Cardiac fibroblast (primary cell): ENCODE data around the gene TBX5.

Source experiments
- DNase-seq, 2 donors: peaks; one replicate each; pipeline versions ENCODE4 v3.0.0 to v3.0.0-alpha.2; 2010; ENCODE audit warnings: low read depth in 2 of 2
- H3K4me3 ChIP-seq, 2 donors: replicated peaks in 1 of 2; 1 replicate in 1 of 2; 2 replicates in 1 of 2; pipeline ENCODE4 v1.5.1; 2011; ENCODE audit warnings: low read depth in 2 of 2, low read length in 2 of 2, mild to moderate bottlenecking in 2 of 2, moderate library complexity in 1 of 2
- TF ChIP-seq, protein P1 (sequence below): IDR thresholded peaks from one replicate; pipeline ENCODE4 v1.5.1; 2011; ENCODE audit warnings: low read depth, mild to moderate bottlenecking, low read length, inconsistent platforms

TBX5 gene

DNA sequence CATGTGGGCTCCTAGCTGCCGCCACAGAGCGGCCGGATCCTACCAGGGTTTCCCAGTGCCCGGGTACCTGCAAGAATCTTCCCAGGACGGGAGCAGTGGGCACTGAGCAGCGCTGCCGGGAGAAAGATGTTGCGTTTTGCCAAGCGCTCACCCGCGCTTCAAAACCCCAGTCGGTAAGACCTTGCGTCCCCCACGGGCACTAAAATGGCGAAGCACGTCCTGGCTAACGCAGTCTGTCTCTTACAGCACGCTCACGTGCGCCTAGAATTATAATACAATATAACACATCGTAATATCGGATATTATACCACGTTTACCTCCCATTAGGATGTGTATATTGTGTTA lies 35.1 kb upstream of the TBX5 start:
- no peak overlapping the region for H3K4me3 ChIP-seq
- DNase-seq, result no peak
- TF ChIP-seq, protein P1, sequence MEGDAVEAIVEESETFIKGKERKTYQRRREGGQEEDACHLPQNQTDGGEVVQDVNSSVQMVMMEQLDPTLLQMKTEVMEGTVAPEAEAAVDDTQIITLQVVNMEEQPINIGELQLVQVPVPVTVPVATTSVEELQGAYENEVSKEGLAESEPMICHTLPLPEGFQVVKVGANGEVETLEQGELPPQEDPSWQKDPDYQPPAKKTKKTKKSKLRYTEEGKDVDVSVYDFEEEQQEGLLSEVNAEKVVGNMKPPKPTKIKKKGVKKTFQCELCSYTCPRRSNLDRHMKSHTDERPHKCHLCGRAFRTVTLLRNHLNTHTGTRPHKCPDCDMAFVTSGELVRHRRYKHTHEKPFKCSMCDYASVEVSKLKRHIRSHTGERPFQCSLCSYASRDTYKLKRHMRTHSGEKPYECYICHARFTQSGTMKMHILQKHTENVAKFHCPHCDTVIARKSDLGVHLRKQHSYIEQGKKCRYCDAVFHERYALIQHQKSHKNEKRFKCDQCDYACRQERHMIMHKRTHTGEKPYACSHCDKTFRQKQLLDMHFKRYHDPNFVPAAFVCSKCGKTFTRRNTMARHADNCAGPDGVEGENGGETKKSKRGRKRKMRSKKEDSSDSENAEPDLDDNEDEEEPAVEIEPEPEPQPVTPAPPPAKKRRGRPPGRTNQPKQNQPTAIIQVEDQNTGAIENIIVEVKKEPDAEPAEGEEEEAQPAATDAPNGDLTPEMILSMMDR, result no peak

DNA sequence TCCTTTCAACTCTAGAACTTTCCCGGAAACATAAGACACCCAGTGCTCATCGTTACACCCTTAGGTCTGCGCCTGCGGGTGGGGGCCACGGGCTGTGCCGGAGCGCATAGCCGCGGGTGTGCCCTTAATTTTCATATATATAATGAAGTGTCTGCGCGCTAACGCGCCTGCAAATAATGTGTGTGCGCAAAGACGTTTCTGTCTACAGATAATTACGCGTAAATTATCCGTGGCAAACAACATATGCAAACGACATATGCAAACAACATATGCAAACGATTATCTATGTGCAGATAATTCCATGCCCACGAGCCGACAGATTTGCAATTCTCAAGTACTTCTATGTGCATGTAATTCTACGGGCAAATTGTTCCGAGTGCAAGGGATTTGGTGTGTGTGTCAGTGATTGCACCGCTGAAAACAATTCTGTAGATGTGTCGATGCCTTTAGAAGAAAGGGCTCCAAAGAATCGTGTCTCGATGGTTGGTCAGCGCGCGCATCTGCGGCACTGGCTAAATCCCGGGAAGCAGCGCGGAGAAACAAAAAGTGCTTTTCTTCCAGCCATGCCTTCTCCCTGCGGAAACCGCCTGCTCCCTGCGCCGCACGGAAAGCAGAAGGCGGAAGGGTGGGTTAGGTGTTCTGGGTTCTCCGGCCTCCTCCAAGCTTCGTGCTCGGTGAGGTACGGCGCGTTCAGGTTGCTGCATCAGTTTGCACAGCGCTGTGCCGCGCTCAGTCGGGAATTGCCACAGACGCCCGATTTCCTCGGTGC lies 34.5 kb upstream of the TBX5 start:
- TF ChIP-seq, protein P1, result no peak
- H3K4me3 ChIP-seq, result no peak overlapping the region
- no peak for DNase-seq

DNA sequence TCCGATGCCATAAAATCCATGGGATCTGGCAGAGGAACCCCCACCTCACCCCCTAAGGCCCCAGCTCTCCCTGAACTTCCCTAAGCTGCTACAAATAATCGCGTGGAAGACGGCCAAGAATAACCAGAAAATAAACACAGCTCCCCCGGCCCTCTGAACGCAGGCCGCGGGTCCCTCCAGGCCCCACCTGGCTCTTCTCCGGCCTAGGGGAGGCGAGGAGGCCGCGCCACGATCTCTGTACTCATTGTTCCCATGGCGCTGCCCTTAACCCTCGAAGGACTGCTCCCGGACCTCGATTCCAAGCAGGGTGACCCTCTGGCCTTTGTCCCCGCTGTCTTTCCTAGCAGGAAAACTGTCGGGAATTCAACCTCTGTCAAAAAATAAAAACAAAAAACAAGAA lies 33.9 kb upstream of the TBX5 start:
- H3K4me3 ChIP-seq, result no peak overlapping the region
- TF ChIP-seq, protein P1, result no peak
- DNase-seq, result no peak

DNA sequence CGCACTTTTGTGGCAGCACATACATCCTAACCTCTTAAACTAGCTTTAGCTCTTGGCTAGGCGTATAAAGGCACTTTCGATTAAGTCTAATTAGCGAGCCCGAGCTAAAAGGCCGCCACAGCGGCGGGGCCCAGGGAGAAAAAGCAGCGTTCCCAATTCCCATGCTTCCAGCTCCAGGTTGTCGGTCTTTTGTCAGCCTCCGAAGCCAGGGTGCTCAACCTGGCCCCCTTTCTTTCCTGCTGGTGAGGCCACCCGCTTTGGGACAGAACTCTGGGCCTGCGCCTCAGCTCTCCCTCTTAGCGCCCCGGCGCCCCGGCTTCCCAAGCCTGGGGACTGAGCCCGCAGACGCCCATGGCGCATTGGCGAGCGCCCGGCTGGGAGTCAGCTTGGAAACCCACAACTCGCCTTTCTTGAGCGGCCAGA lies 33.3 kb upstream of the TBX5 start:
- TF ChIP-seq, protein P1, result no peak
- DNase-seq, result no peak
- H3K4me3 ChIP-seq, result no peak overlapping the region

DNA sequence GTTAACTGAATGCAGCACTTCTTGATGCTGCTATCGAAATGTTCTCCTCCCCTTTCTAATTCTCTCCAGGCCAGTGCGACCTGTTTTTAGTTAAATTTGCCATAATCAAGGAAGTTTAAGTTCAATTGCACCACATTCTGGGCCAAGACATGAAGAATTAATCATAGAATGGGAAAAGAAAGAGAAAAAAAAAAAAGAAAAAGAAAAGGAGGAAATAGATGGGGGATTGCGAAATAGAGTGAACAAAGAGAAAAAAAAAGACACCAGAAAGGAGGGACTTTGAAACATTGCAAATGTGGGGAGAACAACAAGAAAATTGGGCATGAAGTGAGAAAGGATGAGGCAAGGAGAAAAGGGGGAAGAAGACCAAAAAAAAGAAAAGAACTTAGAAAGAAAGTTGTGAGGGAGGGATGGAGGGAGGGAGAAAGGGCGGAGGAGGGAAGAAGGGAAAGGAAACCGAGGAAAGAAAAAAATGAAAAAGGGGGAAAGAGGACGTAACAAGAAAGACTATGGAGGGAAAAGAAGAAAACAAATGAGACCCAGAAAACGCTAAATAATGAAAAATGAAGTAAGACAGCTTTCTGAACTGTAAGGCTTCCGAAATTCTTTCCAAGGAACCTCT lies 32.8 kb upstream of the TBX5 start:
- DNase-seq, result no peak
- TF ChIP-seq, protein P1, result no peak

DNA sequence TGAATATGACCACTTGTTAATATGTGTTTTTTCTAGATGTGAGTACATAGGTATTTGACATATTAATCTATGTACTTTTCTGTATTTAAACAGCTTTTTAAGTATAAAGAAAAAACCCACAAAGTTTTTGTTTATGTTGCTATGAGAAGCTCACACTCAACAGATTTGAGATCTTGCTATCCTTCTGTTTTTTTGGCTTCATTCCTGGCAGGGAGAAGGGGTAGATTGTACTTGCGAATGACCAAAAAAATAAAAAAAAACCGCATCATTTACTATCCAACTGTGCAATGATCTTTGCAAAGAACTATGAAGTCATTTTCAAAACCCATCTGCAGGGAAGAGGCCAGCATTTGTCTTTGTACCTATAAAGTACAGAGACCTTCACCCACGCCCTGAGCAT lies 28.4 kb upstream of the TBX5 start:
- TF ChIP-seq, protein P1, result no peak
- no peak for DNase-seq
- H3K4me3 ChIP-seq, result no peak overlapping the region

More for the DNA sequence above, 32.8 kb upstream of the TBX5 start:
- no peak overlapping the region for H3K4me3 ChIP-seq

DNA sequence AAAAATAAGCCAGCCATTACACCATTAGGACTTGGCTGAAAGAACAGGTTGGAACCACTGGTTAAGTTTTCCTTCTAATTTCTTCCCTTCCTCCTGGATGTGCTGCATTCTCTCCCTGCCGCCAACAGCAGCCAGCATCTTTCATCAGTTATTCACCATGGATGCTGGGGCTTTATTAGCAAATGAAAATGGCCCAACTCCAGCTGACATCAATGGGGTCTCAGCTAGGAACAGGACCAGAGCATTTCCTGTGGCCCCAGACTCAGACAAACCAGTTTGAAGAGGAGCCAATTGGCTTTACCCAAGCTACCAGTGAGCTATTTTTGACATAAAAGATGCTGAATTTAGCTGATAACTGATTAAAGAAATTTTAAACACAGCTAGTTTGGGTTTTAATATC lies 26.0 kb upstream of the TBX5 start:
- H3K4me3 ChIP-seq, result no peak overlapping the region
- TF ChIP-seq, protein P1, result no peak
- peak in 1 of 2 donors; percentile 51 for DNase-seq
